DND-41 (cell line): ENCODE measurements around the gene FIBCD1.

Experiments
- ATAC-seq: fragments of 200-7000 bp; cut with Tn5 transposase; 3 replicates; pipeline ENCODE4 v1.9.1; 2021; ENCODE audit warnings: low read depth; ENCODE audit not compliant: insufficient read depth
- DNase-seq: peaks from one replicate; pipeline ENCODE4 v3.0.0-alpha.2; 2020
- H2AFZ ChIP-seq: 2 replicates; pipeline ENCODE4 v1.6.0; 2012; ENCODE audit warnings: low read depth, low read length
- H3K27ac ChIP-seq: 2 replicates; pipeline ENCODE4 v1.5.1; 2012; ENCODE audit warnings: low read length, inconsistent platforms
- H3K27me3 ChIP-seq: fragments of 200-600 bp; sonication (generic); 2 replicates; pipeline ENCODE4 v1.6.0; 2012; ENCODE audit warnings: low read length, mild to moderate bottlenecking, inconsistent platforms; ENCODE audit not compliant: insufficient read depth, poor library complexity
- H3K36me3 ChIP-seq: 2 replicates; pipeline ENCODE4 v1.5.1; 2012; ENCODE audit warnings: low read length, inconsistent platforms; ENCODE audit not compliant: insufficient read depth
- H3K4me1 ChIP-seq: 2 replicates; pipeline ENCODE4 v1.5.1; 2012; ENCODE audit warnings: mild to moderate bottlenecking, low read length; ENCODE audit not compliant: insufficient read depth
- H3K4me2 ChIP-seq: 2 replicates; pipeline ENCODE4 v1.6.0; 2012; ENCODE audit warnings: mild to moderate bottlenecking, moderate library complexity, low read length, inconsistent platforms; ENCODE audit not compliant: insufficient read depth
- H3K4me3 ChIP-seq, 2 experiments: fragments of 200-600 bp in 1 of 2; shearing (Covaris generic) in 1 of 2; 2 replicates each; pipeline ENCODE4 v1.5.1; 2012 to 2016; ENCODE audit warnings: inconsistent platforms in 2 of 2, low read length in 2 of 2, mild to moderate bottlenecking in 2 of 2, low read depth in 1 of 2, moderate library complexity in 1 of 2
- H3K79me2 ChIP-seq: 2 replicates; pipeline ENCODE4 v1.6.0; 2012; ENCODE audit warnings: low read length, inconsistent platforms; ENCODE audit not compliant: insufficient read depth
- H3K9ac ChIP-seq: 2 replicates; pipeline ENCODE4 v1.6.0; 2012; ENCODE audit warnings: low read depth, mild to moderate bottlenecking, inconsistent platforms, low read length, moderate library complexity
- H3K9me3 ChIP-seq: 2 replicates; pipeline ENCODE4 v1.5.1; 2012; ENCODE audit warnings: low read length, moderate library complexity, mild to moderate bottlenecking, inconsistent platforms; ENCODE audit not compliant: insufficient read depth, severe bottlenecking
- H4K20me1 ChIP-seq: 2 replicates; pipeline ENCODE4 v1.6.0; 2012; ENCODE audit warnings: low read length; ENCODE audit not compliant: insufficient read depth
- CTCF ChIP-seq: IDR thresholded peaks from 2 replicates; pipeline ENCODE4 v1.5.1; 2012; ENCODE audit warnings: borderline replicate concordance, low read length, moderate library complexity, mild to moderate bottlenecking; ENCODE audit not compliant: poor library complexity, severe bottlenecking; ENCODE audit errors: extremely low read depth
- EZH2 ChIP-seq: IDR thresholded peaks from 3 replicates; pipeline ENCODE4 v1.6.1; 2012; ENCODE audit warnings: borderline replicate concordance, low read depth, mild to moderate bottlenecking, moderate library complexity, low read length, inconsistent platforms; ENCODE audit not compliant: severe bottlenecking

The FIBCD1 gene

GRCh38 chr9:130935648-130936271 lies 3.3 kb downstream of the FIBCD1 start:
- TF ChIP-seq EZH2: no peak
- TF ChIP-seq CTCF: no peak
- Histone ChIP-seq H4K20me1 (peaks cover 4% of the 10 kb centered on the region), H3K9ac (no peak overlapping the region), H3K27me3 (peaks cover 2% of the 10 kb centered on the region), H3K27ac (no peak overlapping the region), H3K4me3 (no peak overlapping the region), H3K4me2 (no peak overlapping the region), H2AFZ (no peak overlapping the region), H3K36me3 (no peaks in the 10 kb centered on the region), H3K4me1 (no peaks in the 10 kb centered on the region), H3K9me3 (no peaks in the 10 kb centered on the region), H3K79me2 (no peaks in the 10 kb centered on the region)
- no peak for ATAC-seq
- no peak for DNase-seq

GRCh38 chr9:130934702-130935647 lies 4.1 kb downstream of the FIBCD1 start:
- H3K9me3 ChIP-seq: no peaks in the 10 kb centered on the region
- H3K4me1 ChIP-seq: no peaks in the 10 kb centered on the region
- no peak overlapping the region for H2AFZ ChIP-seq
- no peak overlapping the region for H3K27ac ChIP-seq
- ATAC-seq (no peak), DNase-seq (no peak)
- no peaks in the 10 kb centered on the region for H3K79me2 ChIP-seq
- H3K9ac ChIP-seq: no peak overlapping the region
- H3K36me3 ChIP-seq: no peaks in the 10 kb centered on the region
- H3K4me3 ChIP-seq: no peak overlapping the region
- peaks cover 2% of the 10 kb centered on the region for H3K27me3 ChIP-seq
- no peak overlapping the region for H3K4me2 ChIP-seq
- no peaks in the 10 kb centered on the region for H4K20me1 ChIP-seq
- TF ChIP-seq CTCF: no peak

GRCh38 chr9:130934246-130934645 lies 4.8 kb downstream of the FIBCD1 start:
- Histone ChIP-seq H2AFZ (no peak overlapping the region), H3K79me2 (no peaks in the 10 kb centered on the region), H3K36me3 (no peaks in the 10 kb centered on the region), H4K20me1 (no peaks in the 10 kb centered on the region), H3K27ac (no peak overlapping the region), H3K4me3 (no peak overlapping the region), H3K4me1 (no peaks in the 10 kb centered on the region), H3K9me3 (no peaks in the 10 kb centered on the region), H3K27me3 (peaks cover 2% of the 10 kb centered on the region), H3K9ac (no peak overlapping the region), H3K4me2 (no peak overlapping the region)
- no peak for ATAC-seq
- no peak for TF ChIP-seq CTCF
- no peak for TF ChIP-seq EZH2
- no peak for DNase-seq
